HUDEP-2 (cell line): Measurements from ENCODE around the gene ICOS.

ENCODE experiments used
- DNase-seq, 76 experiments: peaks; one replicate each; lab custom pipeline; 2025; ENCODE audit not compliant: unreplicated experiment in 76 of 76; lab: John Stamatoyannopoulos, UW

Gene ICOS

DNA sequence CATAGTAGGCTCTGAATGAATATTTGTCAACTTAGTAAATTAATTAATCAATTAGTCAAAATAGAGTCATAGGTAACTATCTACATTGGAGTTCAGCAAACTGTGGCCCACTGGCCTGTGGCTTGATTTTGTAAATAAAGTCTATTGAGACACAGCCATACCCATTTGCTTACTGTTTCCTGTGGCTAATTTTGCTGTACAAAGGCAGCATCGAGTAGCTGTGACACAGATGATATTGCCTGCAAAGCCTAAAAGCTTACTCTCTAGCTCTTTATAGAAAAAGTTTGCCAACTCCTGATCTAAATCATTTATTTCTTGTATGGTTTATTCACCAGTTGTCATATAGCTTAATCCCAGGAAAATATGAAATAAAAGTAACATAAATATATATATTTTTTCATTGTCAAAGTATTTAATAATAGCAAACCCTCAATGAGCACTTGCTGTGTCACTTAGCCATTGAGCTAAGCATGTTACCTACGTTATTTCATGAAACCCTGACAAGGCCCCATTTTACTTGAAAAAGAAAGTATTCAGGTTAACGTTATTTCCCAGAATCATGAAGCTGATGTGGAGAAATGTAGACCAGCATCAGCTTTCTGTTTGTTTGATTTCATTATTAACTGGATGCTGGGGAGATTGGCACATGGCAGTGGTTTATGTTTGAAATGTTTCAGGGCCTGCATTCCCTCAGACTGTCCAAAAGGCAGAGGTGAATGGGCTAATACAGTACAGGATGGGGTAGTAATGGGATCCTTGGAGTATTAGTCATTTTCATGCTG is 69.6 kb downstream of the ICOS start:
- DNase-seq = no peak

DNA sequence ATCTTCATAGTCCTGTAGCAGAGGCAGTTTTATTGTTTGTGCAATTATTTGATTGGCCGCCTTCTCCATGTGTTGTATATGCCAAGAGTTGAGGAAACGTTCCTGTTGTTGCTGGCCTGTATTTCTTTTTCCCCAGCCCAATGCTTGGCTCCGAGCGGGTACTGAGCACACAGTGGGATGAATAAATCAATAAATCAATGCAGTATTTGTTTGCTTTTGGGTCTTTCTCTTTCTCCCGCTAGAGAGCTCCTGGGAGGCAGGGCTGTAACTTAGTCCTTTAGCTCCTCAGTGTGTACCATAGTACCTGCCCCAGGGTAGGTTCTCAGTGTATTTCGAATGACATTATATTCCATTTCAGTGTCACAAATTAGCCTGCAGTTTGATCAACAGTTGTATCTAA is 71.8 kb downstream of the ICOS start:
- DNase-seq = no peak

DNA sequence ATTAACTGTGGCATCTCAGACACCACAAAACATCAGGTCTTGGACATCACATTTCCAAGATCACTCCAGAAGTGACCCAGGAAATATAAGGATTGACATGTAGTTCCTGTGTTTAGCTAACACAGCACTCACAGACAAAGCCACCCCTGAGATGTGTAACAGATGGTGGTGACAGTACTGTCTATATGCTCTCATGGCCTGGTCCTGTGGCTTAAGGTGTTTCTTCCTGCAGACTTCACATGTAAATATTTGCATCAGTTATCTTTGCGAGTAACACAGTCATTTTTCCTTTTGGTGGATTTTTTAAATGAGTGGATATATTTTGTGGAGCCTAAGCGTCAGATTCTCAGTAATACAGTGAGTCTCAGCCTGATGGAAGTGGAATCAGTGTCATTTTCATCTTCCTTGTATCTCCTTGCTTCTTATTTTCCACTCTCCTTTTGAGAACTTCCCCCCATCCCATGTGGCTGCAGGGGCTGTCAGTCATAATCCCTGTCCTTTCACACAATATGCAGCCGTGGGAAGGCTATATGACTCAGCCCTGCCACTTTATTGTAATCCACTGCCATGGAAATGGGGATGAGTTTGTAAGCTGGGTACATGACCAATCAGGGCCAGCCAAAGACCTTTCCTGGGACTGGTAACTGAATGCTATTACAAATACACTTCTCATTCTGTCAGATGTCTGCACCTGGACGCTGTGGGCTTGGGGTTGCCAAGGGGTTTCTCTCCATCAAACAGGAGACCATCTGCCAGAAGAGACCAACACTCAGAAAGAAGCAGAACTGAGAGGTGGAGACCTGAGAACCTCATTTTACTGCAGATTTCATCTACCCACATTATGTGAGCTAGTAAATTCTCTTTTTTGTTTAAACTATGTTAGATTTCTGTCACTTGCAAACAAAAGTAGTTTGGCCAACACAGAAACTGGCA is 74.3 kb downstream of the ICOS start:
- no peak for DNase-seq
